ENCODE results near the gene CFAP46.

DNA sequence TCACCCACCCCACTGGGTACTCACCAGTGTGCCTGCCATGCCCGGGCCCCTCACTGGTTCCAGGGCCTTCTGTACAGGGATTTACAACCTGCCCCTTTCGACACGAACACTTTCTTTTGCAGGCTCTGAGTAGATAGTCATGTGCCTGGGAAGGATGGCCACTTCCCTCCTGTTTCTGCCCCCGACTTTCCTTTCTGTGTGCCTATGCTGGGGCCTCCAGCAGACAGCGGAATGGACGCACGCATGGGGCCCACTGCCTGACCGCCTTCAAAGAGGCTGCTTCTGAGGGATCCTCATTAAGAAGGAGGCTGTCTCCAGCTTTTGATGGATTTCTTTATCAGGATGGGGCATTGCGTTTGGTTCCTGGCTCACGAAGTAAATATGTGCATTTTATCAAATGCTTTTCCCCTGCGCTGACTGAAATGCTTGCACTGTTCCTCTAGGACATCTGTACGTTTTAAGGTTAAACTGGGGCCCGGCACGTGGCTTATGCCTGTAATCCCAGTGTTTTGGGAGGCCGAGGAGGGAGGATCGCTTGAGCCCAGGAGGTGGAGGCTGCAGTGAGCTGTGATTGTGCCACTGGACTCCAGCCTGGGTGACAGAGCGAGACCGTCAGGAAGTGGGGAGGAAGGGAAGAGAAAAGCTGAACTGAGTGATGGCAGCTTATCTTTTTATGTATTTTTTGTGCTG is 127.1 kb downstream of the CFAP46 start:
- TF ChIP-seq, protein P1, sequence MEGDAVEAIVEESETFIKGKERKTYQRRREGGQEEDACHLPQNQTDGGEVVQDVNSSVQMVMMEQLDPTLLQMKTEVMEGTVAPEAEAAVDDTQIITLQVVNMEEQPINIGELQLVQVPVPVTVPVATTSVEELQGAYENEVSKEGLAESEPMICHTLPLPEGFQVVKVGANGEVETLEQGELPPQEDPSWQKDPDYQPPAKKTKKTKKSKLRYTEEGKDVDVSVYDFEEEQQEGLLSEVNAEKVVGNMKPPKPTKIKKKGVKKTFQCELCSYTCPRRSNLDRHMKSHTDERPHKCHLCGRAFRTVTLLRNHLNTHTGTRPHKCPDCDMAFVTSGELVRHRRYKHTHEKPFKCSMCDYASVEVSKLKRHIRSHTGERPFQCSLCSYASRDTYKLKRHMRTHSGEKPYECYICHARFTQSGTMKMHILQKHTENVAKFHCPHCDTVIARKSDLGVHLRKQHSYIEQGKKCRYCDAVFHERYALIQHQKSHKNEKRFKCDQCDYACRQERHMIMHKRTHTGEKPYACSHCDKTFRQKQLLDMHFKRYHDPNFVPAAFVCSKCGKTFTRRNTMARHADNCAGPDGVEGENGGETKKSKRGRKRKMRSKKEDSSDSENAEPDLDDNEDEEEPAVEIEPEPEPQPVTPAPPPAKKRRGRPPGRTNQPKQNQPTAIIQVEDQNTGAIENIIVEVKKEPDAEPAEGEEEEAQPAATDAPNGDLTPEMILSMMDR (IDR thresholded peaks at IDR 0.05; ENCODE audit: poor library complexity, severe bottlenecking) = no peak
- TF ChIP-seq EP300 (conservative IDR thresholded peaks at IDR 0.05; ENCODE audit: poor library complexity, severe bottlenecking) (no peak), POLR2AphosphoS5 (IDR thresholded peaks at IDR 0.05) (no peak)

All from neural cell (in vitro differentiated cells).